HepG2 (cell line): ENCODE measurements around the gene GINS2. TPM values are rescaled to one million over a fixed set of nuclear protein-coding genes. Genes with fewer than 3 reads are reported as not detected.
A peak's percentile ranks its signal among the peaks of the same experiment; 100 is the strongest.

Source experiments
- FOXA3 ChIP-seq: IDR thresholded peaks from 2 replicates; pipeline ENCODE4 v1.6.1; 2016; ENCODE audit warnings: missing genetic modification reagents, missing compliant biosample characterization
- GABPB1 ChIP-seq: IDR thresholded peaks from 2 replicates; pipeline ENCODE4 v1.6.1; 2016; ENCODE audit warnings: mild to moderate bottlenecking, missing genetic modification reagents, moderate library complexity, missing compliant biosample characterization
- HIVEP1 ChIP-seq: sonication (generic); formaldehyde crosslinking; IDR thresholded peaks from 2 replicates; pipeline ENCODE4 v1.4.0; 2020; ENCODE audit warnings: mild to moderate bottlenecking, missing genetic modification reagents
- IRX3 ChIP-seq: sonication (generic); formaldehyde crosslinking; IDR thresholded peaks from 2 replicates; pipeline ENCODE4 v1.8.1; 2023; ENCODE audit warnings: mild to moderate bottlenecking, low read depth, missing genetic modification reagents, borderline replicate concordance
- MED13 ChIP-seq: sonication (generic); formaldehyde crosslinking; IDR thresholded peaks from 2 replicates; pipeline ENCODE4 v1.5.0; 2020; ENCODE audit warnings: missing genetic modification reagents
- MXD4 ChIP-seq: IDR thresholded peaks from 2 replicates; pipeline ENCODE4 v1.6.1; 2016; ENCODE audit warnings: mild to moderate bottlenecking, missing biosample characterization, missing genetic modification reagents
- NR3C1 ChIP-seq: sonication (generic); formaldehyde crosslinking; IDR thresholded peaks from 2 replicates; pipeline ENCODE4 v1.4.0; 2020; ENCODE audit warnings: missing genetic modification reagents
- POLR2A ChIP-seq, 2 experiments: IDR thresholded peaks; 2 replicates each; pipeline ENCODE4 v1.6.1; 2011; ENCODE audit warnings: low read depth in 2 of 2, low read length in 2 of 2, mild to moderate bottlenecking in 1 of 2, moderate library complexity in 1 of 2; ENCODE audit not compliant: insufficient read depth in 1 of 2
- REXO4 ChIP-seq: sonication (generic); formaldehyde crosslinking; IDR thresholded peaks from 2 replicates; pipeline ENCODE4 v1.8.0; 2022; ENCODE audit warnings: missing genetic modification reagents, mild to moderate bottlenecking, borderline replicate concordance
- ZBTB3 ChIP-seq: sonication (generic); formaldehyde crosslinking; IDR thresholded peaks from 2 replicates; pipeline ENCODE4 v1.4.0; 2020; ENCODE audit warnings: low read depth, mild to moderate bottlenecking, moderate library complexity, missing genetic modification reagents, borderline replicate concordance
- ZBTB38 ChIP-seq: sonication (generic); formaldehyde crosslinking; IDR thresholded peaks from 2 replicates; pipeline ENCODE4 v1.5.1; 2020; ENCODE audit warnings: mild to moderate bottlenecking, missing genetic modification reagents
- ZMYM2 ChIP-seq: sonication (generic); formaldehyde crosslinking; IDR thresholded peaks from 2 replicates; pipeline ENCODE4 v1.8.0; 2022; ENCODE audit warnings: mild to moderate bottlenecking, missing genetic modification reagents
- ZNF10 ChIP-seq: sonication (generic); formaldehyde crosslinking; IDR thresholded peaks from 2 replicates; pipeline ENCODE4 v1.4.0; 2020; ENCODE audit warnings: mild to moderate bottlenecking, low read depth, missing genetic modification reagents, borderline replicate concordance
- ZNF138 ChIP-seq: sonication (generic); formaldehyde crosslinking; IDR thresholded peaks from 2 replicates; pipeline ENCODE4 v1.5.0; 2020; ENCODE audit warnings: mild to moderate bottlenecking, low read depth, missing genetic modification reagents
- ZNF317 ChIP-seq: sonication (generic); formaldehyde crosslinking; IDR thresholded peaks from 2 replicates; pipeline ENCODE4 v1.5.0; 2020; ENCODE audit warnings: mild to moderate bottlenecking, missing genetic modification reagents
- ZNF720 ChIP-seq: sonication (generic); formaldehyde crosslinking; IDR thresholded peaks from 2 replicates; pipeline ENCODE4 v1.4.0; 2020; ENCODE audit warnings: missing genetic modification reagents
- ZSCAN20 ChIP-seq: sonication (generic); formaldehyde crosslinking; IDR thresholded peaks from 2 replicates; pipeline ENCODE4 v1.4.0; 2020; ENCODE audit warnings: missing genetic modification reagents, mild to moderate bottlenecking, borderline replicate concordance
- polyA plus RNA-seq, 8 experiments: library from polyadenylated mRNA; depleted of rRNA in 3 of 8; stranded (reverse) in 7 of 8; unstranded in 1 of 8; fragments of >200 nt; fragmentation: Illumina TruSeq in 4 of 8; extraction: Trizol in 4 of 8; gene quantifications; 2 replicates each; pipeline versions ENCODE4 v1.2.1 to v1.2.3, GENCODE V29; 2011 to 2016; ENCODE audit warnings: low read depth in 4 of 8, missing spikeins in 1 of 8, mixed read lengths in 1 of 8; ENCODE audit not compliant: insufficient read depth in 1 of 8
- total RNA-seq, 5 experiments: library from RNA; depleted of rRNA; stranded (reverse); fragments of >200 nt; fragmentation: Illumina TruSeq; extraction: Trizol; gene quantifications; 2 replicates each; pipeline ENCODE4 v1.2.3, GENCODE V29; 2016; ENCODE audit warnings: low read depth in 1 of 5
- TF ChIP-seq, protein P1 (sequence below): sonication (generic); formaldehyde crosslinking; IDR thresholded peaks from 2 replicates; pipeline ENCODE4 v1.4.0; 2020; ENCODE audit warnings: missing genetic modification reagents
- TF ChIP-seq, protein P2 (sequence below): sonication (generic); formaldehyde crosslinking; IDR thresholded peaks from 2 replicates; pipeline ENCODE4 v1.5.0; 2020; ENCODE audit warnings: mild to moderate bottlenecking, missing genetic modification reagents
- TF ChIP-seq, protein P3 (sequence below): sonication (generic); formaldehyde crosslinking; IDR thresholded peaks from 2 replicates; pipeline ENCODE4 v1.5.1; 2020; ENCODE audit warnings: mild to moderate bottlenecking, missing genetic modification reagents, moderate library complexity
- TF ChIP-seq, protein P4 (sequence below): sonication (generic); formaldehyde crosslinking; conservative IDR thresholded peaks from 2 replicates; pipeline ENCODE4 v1.4.0; 2020; ENCODE audit warnings: missing genetic modification reagents
- TF ChIP-seq, protein P5 (sequence below): sonication (generic); formaldehyde crosslinking; IDR thresholded peaks from 2 replicates; pipeline ENCODE4 v1.5.1; 2020; ENCODE audit warnings: mild to moderate bottlenecking, moderate library complexity, missing genetic modification reagents

GINS2 gene
- total and polyA plus RNA-seq, 2 of the 13 experiments (the other 11 are each of a cell fraction or from before 2014, with no cell fraction given), result 10.6 to 48.3 TPM

DNA sequence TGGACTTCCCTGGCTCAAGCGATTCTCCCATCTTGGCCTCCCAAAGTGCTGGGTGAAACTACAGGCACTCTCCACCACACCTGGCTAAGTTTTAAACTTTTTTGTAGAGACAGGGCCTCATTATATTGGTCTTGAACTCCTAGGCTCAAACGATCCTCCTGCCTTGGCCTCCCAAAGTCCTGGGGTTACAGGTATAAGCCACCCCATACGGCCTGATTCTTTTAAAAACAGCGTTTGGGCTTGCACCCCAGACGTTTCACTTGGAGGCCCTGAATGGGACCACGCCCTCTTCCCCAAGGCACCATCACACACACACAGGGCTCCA lies 29.4 kb upstream of the GINS2 start (continued):
- TF ChIP-seq, protein P1, sequence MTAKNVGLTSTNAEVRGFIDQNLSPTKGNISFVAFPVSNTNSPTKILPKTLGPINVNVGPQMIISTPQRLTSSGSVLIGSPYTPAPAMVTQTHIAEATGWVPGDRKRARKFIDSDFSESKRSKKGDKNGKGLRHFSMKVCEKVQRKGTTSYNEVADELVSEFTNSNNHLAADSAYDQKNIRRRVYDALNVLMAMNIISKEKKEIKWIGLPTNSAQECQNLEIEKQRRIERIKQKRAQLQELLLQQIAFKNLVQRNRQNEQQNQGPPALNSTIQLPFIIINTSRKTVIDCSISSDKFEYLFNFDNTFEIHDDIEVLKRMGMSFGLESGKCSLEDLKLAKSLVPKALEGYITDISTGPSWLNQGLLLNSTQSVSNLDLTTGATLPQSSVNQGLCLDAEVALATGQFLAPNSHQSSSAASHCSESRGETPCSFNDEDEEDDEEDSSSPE (CRISPR knock-in tag), result no peak
- no peak for TF ChIP-seq ZNF10
- TF ChIP-seq, protein P2, sequence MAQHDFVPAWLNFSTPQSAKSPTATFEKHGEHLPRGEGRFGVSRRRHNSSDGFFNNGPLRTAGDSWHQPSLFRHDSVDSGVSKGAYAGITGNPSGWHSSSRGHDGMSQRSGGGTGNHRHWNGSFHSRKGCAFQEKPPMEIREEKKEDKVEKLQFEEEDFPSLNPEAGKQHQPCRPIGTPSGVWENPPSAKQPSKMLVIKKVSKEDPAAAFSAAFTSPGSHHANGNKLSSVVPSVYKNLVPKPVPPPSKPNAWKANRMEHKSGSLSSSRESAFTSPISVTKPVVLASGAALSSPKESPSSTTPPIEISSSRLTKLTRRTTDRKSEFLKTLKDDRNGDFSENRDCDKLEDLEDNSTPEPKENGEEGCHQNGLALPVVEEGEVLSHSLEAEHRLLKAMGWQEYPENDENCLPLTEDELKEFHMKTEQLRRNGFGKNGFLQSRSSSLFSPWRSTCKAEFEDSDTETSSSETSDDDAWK (CRISPR knock-in tag), result no peak
- no peak for TF ChIP-seq NR3C1 (CRISPR knock-in tag)
- TF ChIP-seq ZMYM2 (CRISPR knock-in tag), result no peak
- TF ChIP-seq ZNF138 (CRISPR knock-in tag), result no peak
- TF ChIP-seq, protein P3, sequence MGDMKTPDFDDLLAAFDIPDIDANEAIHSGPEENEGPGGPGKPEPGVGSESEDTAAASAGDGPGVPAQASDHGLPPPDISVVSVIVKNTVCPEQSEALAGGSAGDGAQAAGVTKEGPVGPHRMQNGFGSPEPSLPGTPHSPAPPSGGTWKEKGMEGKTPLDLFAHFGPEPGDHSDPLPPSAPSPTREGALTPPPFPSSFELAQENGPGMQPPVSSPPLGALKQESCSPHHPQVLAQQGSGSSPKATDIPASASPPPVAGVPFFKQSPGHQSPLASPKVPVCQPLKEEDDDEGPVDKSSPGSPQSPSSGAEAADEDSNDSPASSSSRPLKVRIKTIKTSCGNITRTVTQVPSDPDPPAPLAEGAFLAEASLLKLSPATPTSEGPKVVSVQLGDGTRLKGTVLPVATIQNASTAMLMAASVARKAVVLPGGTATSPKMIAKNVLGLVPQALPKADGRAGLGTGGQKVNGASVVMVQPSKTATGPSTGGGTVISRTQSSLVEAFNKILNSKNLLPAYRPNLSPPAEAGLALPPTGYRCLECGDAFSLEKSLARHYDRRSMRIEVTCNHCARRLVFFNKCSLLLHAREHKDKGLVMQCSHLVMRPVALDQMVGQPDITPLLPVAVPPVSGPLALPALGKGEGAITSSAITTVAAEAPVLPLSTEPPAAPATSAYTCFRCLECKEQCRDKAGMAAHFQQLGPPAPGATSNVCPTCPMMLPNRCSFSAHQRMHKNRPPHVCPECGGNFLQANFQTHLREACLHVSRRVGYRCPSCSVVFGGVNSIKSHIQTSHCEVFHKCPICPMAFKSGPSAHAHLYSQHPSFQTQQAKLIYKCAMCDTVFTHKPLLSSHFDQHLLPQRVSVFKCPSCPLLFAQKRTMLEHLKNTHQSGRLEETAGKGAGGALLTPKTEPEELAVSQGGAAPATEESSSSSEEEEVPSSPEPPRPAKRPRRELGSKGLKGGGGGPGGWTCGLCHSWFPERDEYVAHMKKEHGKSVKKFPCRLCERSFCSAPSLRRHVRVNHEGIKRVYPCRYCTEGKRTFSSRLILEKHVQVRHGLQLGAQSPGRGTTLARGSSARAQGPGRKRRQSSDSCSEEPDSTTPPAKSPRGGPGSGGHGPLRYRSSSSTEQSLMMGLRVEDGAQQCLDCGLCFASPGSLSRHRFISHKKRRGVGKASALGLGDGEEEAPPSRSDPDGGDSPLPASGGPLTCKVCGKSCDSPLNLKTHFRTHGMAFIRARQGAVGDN, result no peak
- TF ChIP-seq ZBTB3, result no peak
- no peak for TF ChIP-seq ZSCAN20 (CRISPR knock-in tag)
- no peak for TF ChIP-seq IRX3
- TF ChIP-seq ZNF720, result no peak
- no peak for TF ChIP-seq HIVEP1 (CRISPR knock-in tag)
- no peak for TF ChIP-seq FOXA3 (CRISPR knock-in tag)
- TF ChIP-seq ZBTB38, result no peak
- no peak for TF ChIP-seq MXD4
- TF ChIP-seq ZNF317 (CRISPR knock-in tag), result no peak
- TF ChIP-seq, protein P4, sequence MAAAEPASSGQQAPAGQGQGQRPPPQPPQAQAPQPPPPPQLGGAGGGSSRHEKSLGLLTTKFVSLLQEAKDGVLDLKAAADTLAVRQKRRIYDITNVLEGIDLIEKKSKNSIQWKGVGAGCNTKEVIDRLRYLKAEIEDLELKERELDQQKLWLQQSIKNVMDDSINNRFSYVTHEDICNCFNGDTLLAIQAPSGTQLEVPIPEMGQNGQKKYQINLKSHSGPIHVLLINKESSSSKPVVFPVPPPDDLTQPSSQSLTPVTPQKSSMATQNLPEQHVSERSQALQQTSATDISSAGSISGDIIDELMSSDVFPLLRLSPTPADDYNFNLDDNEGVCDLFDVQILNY (CRISPR knock-in tag), result no peak
- TF ChIP-seq, protein P5, sequence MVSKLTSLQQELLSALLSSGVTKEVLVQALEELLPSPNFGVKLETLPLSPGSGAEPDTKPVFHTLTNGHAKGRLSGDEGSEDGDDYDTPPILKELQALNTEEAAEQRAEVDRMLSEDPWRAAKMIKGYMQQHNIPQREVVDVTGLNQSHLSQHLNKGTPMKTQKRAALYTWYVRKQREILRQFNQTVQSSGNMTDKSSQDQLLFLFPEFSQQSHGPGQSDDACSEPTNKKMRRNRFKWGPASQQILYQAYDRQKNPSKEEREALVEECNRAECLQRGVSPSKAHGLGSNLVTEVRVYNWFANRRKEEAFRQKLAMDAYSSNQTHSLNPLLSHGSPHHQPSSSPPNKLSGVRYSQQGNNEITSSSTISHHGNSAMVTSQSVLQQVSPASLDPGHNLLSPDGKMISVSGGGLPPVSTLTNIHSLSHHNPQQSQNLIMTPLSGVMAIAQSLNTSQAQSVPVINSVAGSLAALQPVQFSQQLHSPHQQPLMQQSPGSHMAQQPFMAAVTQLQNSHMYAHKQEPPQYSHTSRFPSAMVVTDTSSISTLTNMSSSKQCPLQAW (CRISPR knock-in tag), result 0 out of 2 replicates have a peak, but pooled peaks have one; percentile 19
- no peak for TF ChIP-seq GABPB1 (CRISPR knock-in tag)
- TF ChIP-seq REXO4 (CRISPR knock-in tag), result no peak
- TF ChIP-seq MED13 (CRISPR knock-in tag), result no peak
- no peak for TF ChIP-seq POLR2A (IDR thresholded peaks at IDR 0.05; ENCODE audit: insufficient read depth in 1 of 2, low read depth in 2 of 2, low read length in 2 of 2)
